GM18498 (cell line): ENCODE measurements around the gene ADRM1.

Experiments
- ATAC-seq: cut with Tn5 transposase; IDR thresholded peaks from one replicate; pipeline ENCODE4 v1.9.1; 2021; ENCODE audit warnings: mild to moderate bottlenecking, moderate library complexity; ENCODE audit not compliant: unreplicated experiment

Gene ADRM1

DNA sequence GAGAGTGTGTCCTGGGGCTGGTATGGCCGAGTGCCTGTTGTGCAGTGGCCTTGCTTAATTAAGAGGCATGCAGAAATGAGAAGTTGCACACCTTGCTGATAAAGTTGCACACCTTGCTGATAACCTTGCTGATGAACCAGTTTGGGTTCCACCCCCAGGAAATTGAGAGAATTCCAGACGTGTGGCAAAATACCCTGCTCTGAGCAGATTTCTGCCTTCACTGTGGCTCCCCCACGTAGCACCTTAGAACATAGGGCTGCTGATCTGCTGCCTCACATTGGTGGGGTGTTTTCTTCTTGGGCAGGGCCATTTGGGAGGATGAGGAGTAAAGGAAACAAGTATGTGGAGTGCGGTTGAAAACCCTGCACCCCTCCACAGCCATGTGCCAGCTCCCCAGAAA, 22.5 kb upstream of the ADRM1 start:
- no peak for ATAC-seq

- ATAC-seq: no peak
Observed at GRCh38 chr20:62281161-62281933, 21.4 kb upstream of the ADRM1 start.

GRCh38 chr20:62282103-62282502, 20.7 kb upstream of the ADRM1 start:
- no peak for ATAC-seq

DNA sequence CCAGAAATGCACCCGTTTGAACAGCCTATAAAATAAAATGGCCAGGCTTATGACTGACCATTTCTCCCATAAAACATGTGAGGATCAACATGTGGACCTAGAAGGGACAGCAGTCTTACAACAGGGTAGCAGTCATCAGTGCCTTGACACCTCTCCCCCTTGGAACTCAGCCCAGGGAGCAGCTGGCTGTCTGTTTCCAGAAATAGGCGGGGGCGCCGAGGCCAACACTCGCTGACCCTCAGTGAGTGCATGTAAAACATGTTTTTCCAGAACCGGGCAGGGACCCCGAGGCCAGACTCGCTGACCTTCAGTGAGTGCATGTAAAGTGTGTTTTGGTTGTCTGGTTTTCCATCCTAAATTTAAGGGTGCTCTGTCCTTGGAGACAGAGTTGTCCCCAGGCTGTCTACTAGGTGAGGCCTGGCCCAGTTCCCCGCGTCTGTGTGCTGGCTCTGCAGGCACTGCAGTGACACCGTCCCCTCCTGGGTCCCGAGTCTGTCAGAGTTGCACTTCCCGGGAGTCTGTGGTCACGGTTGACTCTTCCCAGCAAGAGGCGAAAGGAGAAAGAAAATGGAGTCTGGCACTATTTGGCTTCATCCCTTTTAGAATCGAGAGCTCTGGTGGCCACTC, 19.8 kb upstream of the ADRM1 start:
- no peak for ATAC-seq

DNA sequence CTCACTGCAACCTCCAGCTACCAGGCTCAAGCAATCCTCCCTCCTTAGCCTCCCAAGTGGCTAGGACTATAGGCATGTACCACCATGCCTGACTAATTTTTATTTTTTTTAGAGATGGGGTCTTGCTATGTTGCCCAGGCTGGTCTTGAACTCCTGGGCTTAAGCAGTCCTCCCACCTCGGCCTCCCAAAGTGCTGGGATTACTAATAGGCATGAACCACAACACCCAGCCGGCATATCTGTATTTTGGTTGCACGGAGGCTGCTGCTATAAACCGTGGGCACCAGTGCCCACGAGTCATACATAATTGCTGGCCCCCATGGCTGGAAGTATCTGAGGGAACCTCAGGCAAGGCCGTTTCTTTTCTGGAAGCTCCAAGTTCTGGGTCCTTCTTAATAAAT, 18.3 kb upstream of the ADRM1 start:
- ATAC-seq: no peak

DNA sequence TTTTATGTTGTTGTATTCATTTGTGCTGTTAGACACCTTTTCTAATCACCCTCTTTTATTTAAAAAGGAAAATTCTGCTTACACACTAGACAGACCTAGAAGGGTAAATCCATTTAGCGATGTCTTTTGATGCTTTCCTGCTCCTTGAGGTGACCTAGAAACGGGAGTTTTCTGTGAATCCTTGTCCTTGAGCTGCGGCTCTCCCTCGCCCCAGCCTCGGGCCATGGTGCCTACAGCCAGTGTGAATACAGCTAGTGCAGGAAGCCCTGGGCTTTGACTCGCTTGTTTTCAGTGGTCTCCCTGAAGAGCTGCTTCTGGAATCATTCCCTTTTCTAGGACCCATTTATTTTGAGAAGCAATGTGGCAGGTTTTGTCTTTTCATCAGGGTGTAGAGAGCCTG, 17.6 kb upstream of the ADRM1 start:
- ATAC-seq: no peak

DNA sequence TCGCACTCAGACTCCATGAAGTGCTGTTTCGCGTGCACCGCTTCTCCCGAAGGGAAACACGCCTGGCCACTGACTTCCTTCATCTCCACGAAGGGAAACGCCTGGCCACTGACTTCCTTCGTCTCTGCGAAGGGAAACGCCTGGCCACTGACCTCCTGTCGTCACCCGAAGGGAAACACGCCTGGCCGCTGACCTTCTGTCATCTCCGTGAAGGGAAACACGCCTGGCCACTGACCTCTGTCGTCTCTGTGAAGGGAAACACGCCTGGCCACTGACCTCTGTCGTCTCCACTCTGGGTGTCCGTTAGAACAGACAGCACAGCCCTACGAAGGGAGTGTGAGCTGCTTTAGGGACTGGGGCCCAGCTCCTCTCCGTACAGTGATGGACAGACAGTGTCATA, 17.1 kb upstream of the ADRM1 start:
- no peak for ATAC-seq

DNA sequence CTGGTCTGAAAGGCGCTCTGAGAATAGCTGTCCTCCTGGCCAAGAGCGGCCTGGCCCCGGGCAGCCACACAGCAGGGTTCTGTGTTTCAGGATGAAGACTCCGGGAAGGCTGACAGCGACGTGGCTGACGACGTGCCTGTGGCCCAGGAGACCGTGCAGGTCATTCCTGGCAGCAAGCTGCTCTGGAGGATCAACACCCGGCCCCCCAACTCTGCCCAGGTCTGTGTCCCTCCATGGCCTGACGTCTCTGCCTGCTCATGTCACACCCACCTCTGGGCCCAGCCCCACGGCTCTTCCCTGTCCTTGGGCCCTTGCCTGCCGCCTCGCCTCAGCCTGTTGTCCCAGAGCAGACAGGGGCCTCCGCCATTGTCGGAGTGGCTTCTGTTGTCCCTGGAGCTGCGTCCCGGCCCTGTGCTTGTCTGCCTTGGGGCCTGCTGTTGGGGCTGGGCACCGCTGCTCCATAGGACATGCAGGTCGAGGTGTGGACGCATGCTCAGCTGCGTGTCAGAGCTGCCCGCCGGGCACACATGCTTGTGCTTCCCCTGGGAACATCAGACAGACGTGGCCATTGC, 16.2 kb upstream of the ADRM1 start:
- ATAC-seq: no peak

- no peak for ATAC-seq
Observed at GRCh38 chr20:62287129-62287528, 15.7 kb upstream of the ADRM1 start.

GRCh38 chr20:62287759-62288534, 14.8 kb upstream of the ADRM1 start:
- no peak for ATAC-seq

DNA sequence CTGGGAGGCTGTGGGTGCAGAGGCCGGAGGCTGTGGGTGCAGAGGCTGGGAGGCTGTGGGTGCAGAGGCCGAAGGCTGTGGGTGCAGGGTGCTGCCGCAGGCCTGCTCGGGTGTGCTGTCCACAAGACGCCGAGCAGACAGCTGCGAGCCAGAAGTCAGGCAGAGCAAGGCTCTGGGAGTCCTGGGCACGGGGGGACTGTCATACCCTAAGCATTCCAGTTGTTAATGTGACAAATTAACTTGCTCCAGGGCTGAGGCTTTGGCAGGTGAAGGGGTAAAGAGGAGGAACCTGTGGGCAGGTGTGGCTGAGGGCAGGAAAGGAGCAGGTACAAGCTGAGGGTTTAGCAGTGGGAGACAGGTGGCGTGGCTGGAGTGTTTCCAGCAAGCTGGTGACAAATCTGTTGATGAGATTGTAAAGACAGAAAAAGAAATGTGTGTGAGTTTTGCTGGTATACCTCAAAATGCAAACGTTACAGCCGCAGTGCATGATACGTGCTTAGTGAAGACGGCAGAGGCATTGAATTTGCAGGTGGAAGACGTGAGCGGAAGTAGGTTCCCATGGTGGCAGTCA, 14.2 kb upstream of the ADRM1 start:
- ATAC-seq: no peak

DNA sequence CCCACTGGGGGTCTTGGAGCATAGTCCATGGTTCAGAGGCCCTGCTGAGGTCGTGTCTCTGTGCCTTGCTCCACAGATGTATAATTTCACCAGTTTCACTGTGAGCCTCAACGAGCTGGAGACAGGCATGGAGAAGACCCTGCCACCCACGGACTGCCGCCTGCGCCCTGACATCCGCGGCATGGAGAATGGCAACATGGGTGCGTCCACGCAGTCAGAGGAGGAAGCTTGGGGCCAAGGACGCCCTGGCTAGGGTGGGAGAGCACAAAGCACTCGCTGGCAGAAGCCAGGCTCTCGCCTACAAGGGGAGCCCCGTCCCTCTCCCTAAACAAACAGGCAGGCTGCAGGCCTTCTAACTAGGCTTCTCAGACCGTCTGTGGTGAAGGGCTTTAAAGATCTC, 13.7 kb upstream of the ADRM1 start:
- ATAC-seq: no peak

- no peak for ATAC-seq
Observed at GRCh38 chr20:62289898-62290297, 12.9 kb upstream of the ADRM1 start.

GRCh38 chr20:62291251-62292066, 11.3 kb upstream of the ADRM1 start:
- ATAC-seq: no peak

DNA sequence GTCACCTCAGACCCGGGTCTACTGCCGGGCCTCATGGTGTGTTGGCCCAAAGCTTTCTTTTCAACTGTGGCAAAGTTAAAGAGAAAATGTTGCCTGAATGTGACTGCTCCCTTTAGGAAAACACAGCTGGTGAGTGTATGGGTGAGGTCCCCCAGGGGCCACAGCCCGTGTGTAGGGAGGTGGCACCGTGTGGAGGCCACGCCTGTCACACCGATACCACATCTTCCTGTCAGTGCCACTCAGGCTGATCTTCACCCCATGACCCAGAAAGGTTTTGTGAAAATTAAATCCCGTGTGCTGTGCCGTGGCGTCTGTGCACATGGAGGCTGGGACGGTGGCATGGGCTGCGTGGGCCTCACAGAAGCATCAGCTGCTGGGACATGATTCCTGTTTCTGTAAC, 10.7 kb upstream of the ADRM1 start:
- no peak for ATAC-seq

DNA sequence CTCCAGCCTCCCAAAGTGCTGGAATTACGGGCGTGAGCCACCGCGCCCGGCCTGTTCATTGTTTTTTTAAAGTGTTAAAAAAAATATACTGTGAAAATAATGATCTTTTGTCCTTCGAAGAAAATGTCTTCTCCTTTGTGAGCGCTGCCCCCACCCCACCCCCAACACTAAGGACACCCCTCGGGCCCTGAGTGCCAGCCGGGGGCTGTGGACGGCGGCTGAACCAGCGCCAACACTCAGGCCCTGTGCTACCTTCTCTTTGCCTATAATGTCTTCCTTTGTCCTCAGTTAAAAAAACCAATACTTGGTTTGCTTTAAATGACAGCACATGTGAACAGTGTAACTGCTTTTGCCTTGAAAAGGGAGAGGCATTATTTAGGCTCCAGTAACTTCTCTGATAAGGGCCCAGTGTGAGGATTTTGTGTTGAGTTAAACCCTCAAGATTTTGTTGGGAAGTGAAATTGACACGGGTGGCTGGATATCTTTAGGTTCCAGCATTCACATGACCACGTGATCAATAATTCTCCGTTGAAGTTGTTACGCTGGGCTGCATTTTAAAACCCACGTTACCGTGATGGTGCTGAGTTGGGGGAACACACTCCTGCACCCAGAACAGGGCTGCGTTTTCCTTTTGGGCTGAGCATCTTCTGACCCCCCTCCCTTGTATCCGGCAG, 9.5 kb upstream of the ADRM1 start:
- ATAC-seq: no peak

GRCh38 chr20:62293946-62294345, 8.9 kb upstream of the ADRM1 start:
- ATAC-seq: no peak

GRCh38 chr20:62294516-62294915, 8.3 kb upstream of the ADRM1 start:
- ATAC-seq: no peak

GRCh38 chr20:62296724-62297448, 5.9 kb upstream of the ADRM1 start:
- ATAC-seq: no peak
